Osteocyte (in vitro differentiated cells): ENCODE results near the gene CEP68. TPM values are rescaled to one million over a fixed set of nuclear protein-coding genes. Genes with fewer than 3 reads are reported as not detected.
A peak's percentile ranks its signal among the peaks of the same experiment; 100 is the strongest.

Experiments
- DNase-seq: peaks from one replicate; pipeline ENCODE4 v3.0.0; 2021; ENCODE audit warnings: mixed read lengths; ENCODE audit not compliant: unreplicated experiment; ENCODE audit errors: extremely low spot score
- H3K27ac Mint-ChIP-seq: one replicate; pipeline ENCODE4 v1.8.0; 2021; ENCODE audit warnings: mild to moderate bottlenecking, mixed read lengths; ENCODE audit not compliant: unreplicated experiment
- H3K27me3 Mint-ChIP-seq: one replicate; pipeline ENCODE4 v1.8.0; 2021; ENCODE audit warnings: mixed read lengths; ENCODE audit not compliant: unreplicated experiment
- H3K36me3 Mint-ChIP-seq: one replicate; pipeline ENCODE4 v1.8.0; 2021; ENCODE audit warnings: mixed read lengths; ENCODE audit not compliant: unreplicated experiment
- H3K4me1 Mint-ChIP-seq: one replicate; pipeline ENCODE4 v1.8.0; 2021; ENCODE audit warnings: mixed read lengths; ENCODE audit not compliant: unreplicated experiment
- H3K4me3 Mint-ChIP-seq: one replicate; pipeline ENCODE4 v1.8.0; 2021; ENCODE audit warnings: mild to moderate bottlenecking, moderate library complexity, mixed read lengths; ENCODE audit not compliant: unreplicated experiment
- H3K9me3 Mint-ChIP-seq: one replicate; pipeline ENCODE4 v1.8.0; 2021; ENCODE audit warnings: mixed read lengths; ENCODE audit not compliant: unreplicated experiment
- total RNA-seq: library from RNA; stranded (reverse); gene quantifications from 2 replicates; pipeline ENCODE4 v1.2.1, GENCODE V29; 2021
- TF ChIP-seq, protein P1 (sequence below): fragments of 200-600 bp; sonication (generic); IDR thresholded peaks from 2 replicates; pipeline ENCODE4 v1.5.0; 2021; ENCODE audit warnings: antibody characterized with exemption, mild to moderate bottlenecking, moderate library complexity

Gene CEP68
- total RNA-seq, 1 donor from 2014 or later, result 20.7 TPM

DNA sequence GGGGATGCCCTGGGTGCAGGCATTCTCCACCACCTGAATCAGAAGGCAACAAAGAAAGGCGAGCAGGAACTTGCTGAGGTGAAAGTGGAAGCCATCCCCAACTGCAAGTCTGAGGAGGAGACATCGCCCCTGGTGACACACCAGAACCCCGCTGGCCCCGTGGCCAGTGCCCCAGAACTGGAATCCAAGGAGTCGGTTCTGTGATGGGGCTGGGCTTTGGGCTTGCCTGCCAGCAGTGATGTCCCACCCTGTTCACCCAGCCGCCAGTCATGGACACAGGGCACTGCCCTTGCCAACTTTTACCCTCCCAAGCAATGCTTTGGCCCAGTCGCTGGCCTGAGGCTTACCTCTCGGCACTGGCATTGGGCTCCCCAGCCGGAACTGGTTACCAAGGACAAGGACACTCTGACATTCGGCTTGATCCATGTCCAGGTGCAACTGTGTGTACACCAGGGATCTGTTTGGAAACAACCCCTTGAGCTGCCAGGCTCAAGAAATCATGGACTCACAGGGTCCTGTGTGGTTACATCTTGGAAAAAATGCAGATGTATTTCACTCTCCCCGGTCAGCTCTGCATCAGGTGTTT lies 35.2 kb upstream of the CEP68 start:
- H3K27ac Mint-ChIP-seq, result no peak overlapping the region
- H3K36me3 Mint-ChIP-seq, result peaks cover 45% of the 10 kb centered on the region
- H3K4me3 Mint-ChIP-seq, result no peak overlapping the region
- DNase-seq, result no peak
- peaks cover 55% of the 10 kb centered on the region for H3K4me1 Mint-ChIP-seq
- TF ChIP-seq, protein P1, sequence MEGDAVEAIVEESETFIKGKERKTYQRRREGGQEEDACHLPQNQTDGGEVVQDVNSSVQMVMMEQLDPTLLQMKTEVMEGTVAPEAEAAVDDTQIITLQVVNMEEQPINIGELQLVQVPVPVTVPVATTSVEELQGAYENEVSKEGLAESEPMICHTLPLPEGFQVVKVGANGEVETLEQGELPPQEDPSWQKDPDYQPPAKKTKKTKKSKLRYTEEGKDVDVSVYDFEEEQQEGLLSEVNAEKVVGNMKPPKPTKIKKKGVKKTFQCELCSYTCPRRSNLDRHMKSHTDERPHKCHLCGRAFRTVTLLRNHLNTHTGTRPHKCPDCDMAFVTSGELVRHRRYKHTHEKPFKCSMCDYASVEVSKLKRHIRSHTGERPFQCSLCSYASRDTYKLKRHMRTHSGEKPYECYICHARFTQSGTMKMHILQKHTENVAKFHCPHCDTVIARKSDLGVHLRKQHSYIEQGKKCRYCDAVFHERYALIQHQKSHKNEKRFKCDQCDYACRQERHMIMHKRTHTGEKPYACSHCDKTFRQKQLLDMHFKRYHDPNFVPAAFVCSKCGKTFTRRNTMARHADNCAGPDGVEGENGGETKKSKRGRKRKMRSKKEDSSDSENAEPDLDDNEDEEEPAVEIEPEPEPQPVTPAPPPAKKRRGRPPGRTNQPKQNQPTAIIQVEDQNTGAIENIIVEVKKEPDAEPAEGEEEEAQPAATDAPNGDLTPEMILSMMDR, result no peak
- H3K9me3 Mint-ChIP-seq, result no peaks in the 10 kb centered on the region
- H3K27me3 Mint-ChIP-seq, result no peaks in the 10 kb centered on the region

DNA sequence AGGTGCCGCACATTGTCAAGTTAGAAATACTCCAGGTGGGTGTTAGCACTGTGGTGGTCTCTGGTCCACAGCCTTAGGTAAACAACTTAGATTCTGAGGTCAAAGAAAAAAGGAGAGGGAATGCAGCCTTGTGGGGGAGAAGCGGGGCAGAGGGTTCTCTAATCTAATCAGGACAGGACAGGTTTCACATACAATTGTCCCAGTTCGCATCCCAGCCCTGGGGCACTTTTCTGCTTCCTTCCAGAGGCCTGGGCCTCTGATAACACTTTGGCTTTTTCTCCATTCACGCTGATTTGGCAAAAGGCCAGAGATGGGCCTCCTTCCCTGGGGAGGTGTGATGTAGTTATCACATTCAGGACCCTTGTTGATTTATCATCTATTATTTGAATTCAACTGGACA lies 34.5 kb upstream of the CEP68 start:
- TF ChIP-seq, protein P1, result no peak
- Mint-ChIP-seq H3K27ac (peak overlapping the region; percentile 1), H3K4me3 (no peak overlapping the region), H3K27me3 (no peaks in the 10 kb centered on the region), H3K36me3 (peaks cover 39% of the 10 kb centered on the region), H3K4me1 (peaks cover 48% of the 10 kb centered on the region), H3K9me3 (no peaks in the 10 kb centered on the region)
- DNase-seq, result no peak

DNA sequence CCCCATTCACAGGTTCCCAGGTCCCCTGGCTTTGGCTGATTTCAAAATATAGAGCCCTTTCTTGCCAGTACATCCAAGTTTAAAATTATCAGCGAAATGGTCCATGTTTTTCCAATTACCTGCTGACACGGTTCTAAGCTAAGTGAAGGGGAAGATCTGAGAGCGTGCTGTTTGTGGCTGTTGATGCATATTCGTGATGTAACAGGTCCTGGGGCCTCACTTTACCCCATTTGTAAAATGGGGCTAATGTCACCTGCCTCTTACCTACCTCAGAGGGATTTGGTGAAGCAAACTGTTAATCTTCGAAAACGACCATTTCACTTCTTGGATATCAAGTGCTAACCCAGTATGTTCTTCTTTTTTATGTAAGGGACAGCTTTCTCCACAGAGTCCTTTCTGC lies 34.0 kb upstream of the CEP68 start:
- TF ChIP-seq, protein P1, result no peak
- no peak overlapping the region for H3K4me3 Mint-ChIP-seq
- no peak overlapping the region for H3K27ac Mint-ChIP-seq
- no peak for DNase-seq
- peaks cover 34% of the 10 kb centered on the region for H3K36me3 Mint-ChIP-seq
- H3K27me3 Mint-ChIP-seq, result no peaks in the 10 kb centered on the region
- H3K9me3 Mint-ChIP-seq, result no peaks in the 10 kb centered on the region
- peaks cover 47% of the 10 kb centered on the region for H3K4me1 Mint-ChIP-seq

DNA sequence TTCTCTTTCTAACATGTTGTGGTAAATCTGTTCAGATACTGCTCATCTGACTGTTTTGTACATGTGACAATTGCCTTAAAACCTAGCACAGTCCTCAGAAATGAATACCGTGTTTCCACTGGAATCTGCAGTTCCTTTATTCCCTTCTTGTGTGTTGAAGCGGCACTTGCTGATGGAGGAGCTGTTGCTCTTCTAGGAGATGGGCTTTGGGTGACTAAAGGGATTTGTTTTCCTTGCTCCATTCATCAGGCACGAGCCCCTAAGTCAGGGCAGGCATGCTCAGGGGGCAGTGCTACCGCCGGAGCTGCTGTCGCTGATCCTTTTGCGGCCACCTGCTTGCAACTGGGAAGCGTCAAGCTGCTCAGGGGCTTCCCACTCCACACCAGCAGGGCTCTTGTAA lies 32.5 kb upstream of the CEP68 start:
- Mint-ChIP-seq H3K9me3 (no peaks in the 10 kb centered on the region), H3K27me3 (no peaks in the 10 kb centered on the region), H3K36me3 (peaks cover 20% of the 10 kb centered on the region), H3K27ac (peak overlapping the region; percentile 88), H3K4me1 (peaks cover 49% of the 10 kb centered on the region), H3K4me3 (no peak overlapping the region)
- TF ChIP-seq, protein P1, result no peak
- no peak for DNase-seq

DNA sequence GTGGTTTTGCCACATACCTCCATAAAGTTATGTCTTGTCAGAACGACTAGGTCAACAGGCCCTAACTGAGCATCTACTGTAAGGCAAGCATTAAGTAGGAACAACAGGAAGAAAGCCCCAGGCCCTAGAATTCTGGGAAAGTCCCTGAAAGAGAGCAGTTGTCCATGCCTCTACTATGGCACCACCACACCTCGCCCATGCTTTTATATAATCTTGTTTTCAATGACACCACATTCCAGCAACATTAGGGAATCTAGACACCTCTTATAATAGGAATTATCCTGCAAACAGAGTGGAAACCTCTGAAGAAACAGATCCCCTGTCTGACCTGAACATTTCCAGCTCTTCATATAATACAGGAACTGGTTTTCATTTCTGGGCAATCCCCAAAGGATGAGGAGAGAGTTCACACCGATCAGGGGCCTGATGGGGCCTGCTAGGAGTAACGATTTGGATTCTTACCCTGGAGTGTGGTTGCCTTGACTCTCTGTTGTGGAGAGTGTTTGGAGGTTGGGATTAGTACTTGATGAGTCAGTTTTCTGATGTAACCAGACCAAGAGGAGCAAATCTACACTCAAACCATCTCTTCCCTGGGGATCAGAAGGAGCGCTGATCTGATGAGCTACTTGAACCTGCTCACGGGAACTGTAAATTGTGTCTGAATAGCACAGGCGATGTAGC lies 31.9 kb upstream of the CEP68 start:
- H3K4me3 Mint-ChIP-seq, result no peak overlapping the region
- peak overlapping the region; percentile 88 for H3K27ac Mint-ChIP-seq
- H3K27me3 Mint-ChIP-seq, result no peaks in the 10 kb centered on the region
- peaks cover 44% of the 10 kb centered on the region for H3K4me1 Mint-ChIP-seq
- TF ChIP-seq, protein P1, result no peak
- no peak for DNase-seq
- no peaks in the 10 kb centered on the region for H3K9me3 Mint-ChIP-seq
- H3K36me3 Mint-ChIP-seq, result peaks cover 18% of the 10 kb centered on the region
